Colon (tissue), 2 donors: ENCODE data around the gene PDHX.
A peak's percentile ranks its signal among the peaks of the same experiment; 100 is the strongest.

Experiments
- FAIRE-seq: peaks from 2 replicates; lab custom pipeline; 2012; peaks lifted over from hg19 to GRCh38; lab: Jason Lieb, UNC
- donor health status: control.
- donor health status: control.

Gene PDHX

DNA sequence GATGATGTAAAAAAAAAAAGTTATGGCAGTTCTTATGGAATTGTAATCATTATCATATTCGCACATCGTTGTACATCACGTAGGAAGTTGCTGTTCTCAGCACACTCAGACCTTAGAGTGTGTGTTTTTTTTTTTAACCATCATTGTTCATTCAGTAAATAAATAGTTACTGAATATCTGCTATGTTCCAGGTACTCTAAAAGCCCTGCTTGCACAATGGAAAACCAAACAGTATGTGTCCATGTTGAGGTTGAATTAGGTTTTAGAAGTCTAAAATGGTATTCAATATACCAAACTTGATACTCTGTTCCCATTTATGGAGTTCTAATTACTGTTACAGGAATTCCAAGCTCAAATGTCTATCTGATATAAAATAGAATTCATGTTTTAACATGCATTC lies 41.2 kb downstream of the PDHX start:
- no peak for FAIRE-seq

DNA sequence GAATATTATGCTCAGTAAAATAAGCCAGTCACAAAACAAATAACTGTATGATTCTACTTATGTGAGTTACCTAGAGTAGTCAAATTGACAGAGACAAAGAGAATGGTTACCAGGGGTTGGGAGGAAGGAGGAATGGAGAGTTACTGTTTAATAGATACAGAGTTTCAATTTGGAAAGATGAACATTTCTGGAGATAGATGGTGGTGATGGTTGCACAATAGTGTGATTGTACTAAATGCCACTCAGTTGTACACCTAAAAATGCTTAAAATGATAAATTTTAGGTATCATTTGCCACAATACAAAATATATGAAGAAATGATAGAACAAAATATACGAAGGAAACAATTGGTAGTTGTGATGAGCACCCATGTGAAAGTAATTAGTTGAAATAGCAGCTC lies 43.4 kb downstream of the PDHX start:
- no peak for FAIRE-seq

GRCh38 chr11:34960277-34960676 lies 43.9 kb downstream of the PDHX start:
- FAIRE-seq = no peak

DNA sequence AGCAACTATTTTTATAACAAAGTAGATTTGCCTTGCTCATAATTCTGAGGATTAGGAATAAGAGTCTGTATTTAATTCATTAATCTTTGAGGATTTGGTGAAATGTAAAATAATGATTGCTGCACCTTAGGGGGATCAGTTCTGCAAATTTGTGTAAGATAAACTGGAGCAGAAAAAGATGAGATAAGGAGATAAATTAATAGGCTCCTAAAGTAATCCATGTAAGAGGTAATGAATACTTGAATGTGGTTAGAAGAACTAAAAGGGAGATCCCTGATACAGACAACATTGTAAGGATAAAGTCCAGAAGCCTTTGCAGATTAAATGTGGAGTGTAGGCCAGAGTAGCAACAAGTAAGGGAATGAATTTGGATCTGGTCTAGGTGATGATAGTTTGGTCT lies 45.6 kb downstream of the PDHX start:
- no peak for FAIRE-seq

GRCh38 chr11:34963351-34963750 lies 46.9 kb downstream of the PDHX start:
- no peak for FAIRE-seq

- FAIRE-seq = no peak
Observed at GRCh38 chr11:34964610-34965331, 48.4 kb downstream of the PDHX start.

- no peak for FAIRE-seq
Observed at GRCh38 chr11:34968862-34969261, 52.4 kb downstream of the PDHX start.

- FAIRE-seq = no peak
Observed at GRCh38 chr11:34970033-34970432, 53.6 kb downstream of the PDHX start.

DNA sequence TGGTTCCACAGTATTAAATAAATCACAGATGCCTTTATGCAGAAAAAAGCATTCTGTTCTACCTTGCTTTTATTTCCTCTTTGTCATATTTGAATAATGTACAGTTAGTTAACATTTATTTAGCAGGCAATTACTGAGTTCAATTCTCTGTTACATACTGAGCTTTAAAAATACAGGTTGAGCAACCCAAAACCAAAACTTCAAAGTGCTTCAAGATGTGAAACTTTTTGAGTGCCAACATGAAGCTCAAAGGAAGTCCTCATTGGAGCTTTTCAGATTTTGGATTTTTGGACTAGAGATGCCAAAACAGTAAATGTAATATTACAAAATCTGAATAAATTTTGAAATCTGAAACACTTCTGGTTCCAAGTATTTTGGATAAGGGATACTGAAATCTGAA lies 54.1 kb downstream of the PDHX start:
- FAIRE-seq = no peak

DNA sequence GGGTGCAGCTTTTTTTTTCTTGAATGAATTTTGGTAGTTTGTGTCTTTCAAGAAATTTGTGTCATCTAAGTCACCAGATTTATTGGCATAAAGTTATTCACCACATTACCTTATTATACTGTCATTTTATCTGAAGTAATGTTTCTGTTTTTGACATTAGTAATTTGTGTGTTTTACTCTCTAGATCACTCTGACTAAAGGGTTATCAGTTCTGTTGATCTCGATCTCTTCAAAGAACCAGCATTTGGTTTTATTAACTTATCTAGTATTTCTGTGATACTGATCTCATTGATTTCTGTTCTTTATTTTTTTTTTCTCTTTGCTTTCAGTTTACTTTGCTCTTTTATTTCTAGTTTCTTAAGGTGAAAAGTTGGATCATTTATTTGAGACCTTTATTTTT lies 55.5 kb downstream of the PDHX start:
- no peak for FAIRE-seq

DNA sequence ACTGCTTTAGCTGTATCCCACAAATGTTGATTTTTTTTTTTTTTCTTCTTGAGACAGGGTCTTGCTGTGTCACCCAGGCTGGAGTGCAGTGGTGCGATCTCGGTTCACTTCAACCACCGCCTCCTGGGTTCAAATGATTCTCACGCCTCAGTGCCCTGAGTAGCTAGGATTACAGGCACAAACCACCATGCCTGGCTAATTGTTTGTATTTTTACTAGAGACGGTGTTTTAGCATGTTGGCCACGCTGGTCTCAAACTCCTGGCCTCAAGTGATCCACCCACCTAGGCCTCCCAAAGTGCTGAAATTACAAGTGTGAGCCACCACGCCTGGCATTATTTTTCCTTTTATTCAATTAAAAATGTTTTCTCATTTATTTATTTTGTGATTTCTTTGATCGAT lies 55.9 kb downstream of the PDHX start:
- FAIRE-seq = no peak

GRCh38 chr11:34972892-34973291 lies 56.5 kb downstream of the PDHX start:
- peak; percentile 21 for FAIRE-seq

GRCh38 chr11:34975482-34975881 lies 59.1 kb downstream of the PDHX start:
- no peak for FAIRE-seq

DNA sequence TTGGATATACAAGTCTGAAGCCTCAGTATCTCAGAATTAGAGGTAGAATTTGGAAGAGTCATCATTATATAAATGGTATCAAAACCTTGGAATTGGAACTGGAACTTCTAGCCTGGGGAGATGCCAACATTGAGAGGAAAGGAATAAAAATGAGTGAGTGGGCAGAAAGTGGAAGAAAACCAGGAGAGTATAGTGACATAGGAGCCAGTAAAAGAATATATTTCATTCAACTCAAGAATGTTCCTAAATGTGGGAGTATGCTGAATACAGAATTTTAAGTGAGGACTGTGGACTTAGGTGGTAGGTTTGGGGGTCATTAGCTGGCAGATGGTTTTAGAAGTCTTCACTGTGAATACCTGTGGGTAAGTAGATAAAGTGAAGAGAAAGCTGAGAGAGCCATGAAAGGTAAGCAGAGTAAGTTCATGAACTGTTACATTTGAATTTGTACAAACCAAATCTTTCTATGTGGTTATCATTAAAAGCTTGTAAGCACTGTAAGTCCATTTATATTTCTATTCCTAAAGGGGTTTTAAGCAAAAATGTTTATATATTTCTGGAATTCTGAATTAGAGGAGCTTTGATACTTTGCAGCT lies 60.2 kb downstream of the PDHX start:
- FAIRE-seq = no peak

- FAIRE-seq = no peak
Observed at GRCh38 chr11:34977089-34977912, 60.9 kb downstream of the PDHX start.

GRCh38 chr11:34978236-34979191 lies 62.1 kb downstream of the PDHX start:
- FAIRE-seq = no peak

DNA sequence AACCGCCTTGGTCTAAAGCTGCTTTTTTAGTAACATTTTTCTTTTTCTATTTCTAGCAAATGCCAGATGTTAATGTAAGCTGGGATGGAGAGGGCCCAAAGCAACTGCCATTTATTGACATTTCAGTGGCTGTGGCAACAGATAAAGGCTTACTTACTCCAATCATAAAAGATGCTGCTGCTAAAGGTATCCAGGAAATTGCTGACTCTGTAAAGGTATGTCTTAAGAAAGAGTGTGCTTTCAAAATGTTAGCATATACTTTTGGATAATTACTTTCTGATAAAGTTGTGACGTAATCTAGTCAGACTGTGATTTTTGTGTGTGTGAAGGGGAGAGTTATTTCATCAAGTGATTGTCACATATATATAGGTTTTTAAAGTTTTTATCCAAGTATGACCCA lies 68.1 kb downstream of the PDHX start:
- no peak for FAIRE-seq

GRCh38 chr11:34986883-34987520 lies 70.6 kb downstream of the PDHX start:
- FAIRE-seq = no peak

DNA sequence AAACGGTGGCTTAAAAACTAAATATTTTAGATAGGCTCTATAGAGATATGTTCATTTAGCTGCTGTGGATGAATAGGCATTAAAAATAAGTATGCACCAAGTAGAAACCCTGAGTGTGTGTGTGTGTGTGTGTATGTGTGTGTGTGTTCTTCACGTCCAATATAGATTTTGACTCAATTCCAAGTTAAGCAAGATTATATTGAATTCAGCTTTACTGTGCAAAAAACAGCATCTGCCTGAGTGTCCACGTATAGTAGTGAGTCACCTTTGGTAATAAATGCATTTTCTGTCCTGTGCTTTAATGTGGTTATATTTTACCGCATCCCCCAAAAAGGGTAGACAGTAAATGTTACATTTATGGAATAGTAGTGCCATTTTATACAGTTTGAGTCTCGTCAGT lies 71.2 kb downstream of the PDHX start:
- no peak for FAIRE-seq

GRCh38 chr11:34988294-34989255 lies 72.2 kb downstream of the PDHX start:
- no peak for FAIRE-seq
